Superior temporal gyrus (tissue), 1 donor: ENCODE data around the gene CD6.
"Not testable (repeated sequence)": the region's sequence is repeated elsewhere in the genome, so short reads cannot be mapped to it uniquely, and the experiment has no call there.

Experiments used
- DNase-seq: peaks from one replicate; pipeline ENCODE4 v3.0.0-alpha.2; 2016; ENCODE audit errors: extremely low spot score

The CD6 gene

GRCh38 chr11:61056571-61056970, 85.1 kb downstream of the CD6 start:
- DNase-seq, result no peak

- no peak for DNase-seq
Measured at GRCh38 chr11:61056981-61057380, 85.5 kb downstream of the CD6 start.

GRCh38 chr11:61057615-61058014, 86.1 kb downstream of the CD6 start:
- no peak for DNase-seq

- DNase-seq, result no peak
Measured at GRCh38 chr11:61058583-61059259, 87.2 kb downstream of the CD6 start.

GRCh38 chr11:61059260-61059752, 87.8 kb downstream of the CD6 start:
- DNase-seq, result no peak

GRCh38 chr11:61061081-61061826, 89.8 kb downstream of the CD6 start:
- DNase-seq, result no peak

- DNase-seq, result no peak
Measured at GRCh38 chr11:61062181-61062930, 90.9 kb downstream of the CD6 start.

GRCh38 chr11:61065236-61065635, 93.8 kb downstream of the CD6 start:
- not testable (repeated sequence) for DNase-seq

GRCh38 chr11:61065955-61066638, 94.6 kb downstream of the CD6 start:
- no peak for DNase-seq

- no peak for DNase-seq
Measured at GRCh38 chr11:61066645-61067044, 95.2 kb downstream of the CD6 start.

- DNase-seq, result no peak
Measured at GRCh38 chr11:61067782-61068446, 96.4 kb downstream of the CD6 start.

GRCh38 chr11:61068581-61068980, 97.1 kb downstream of the CD6 start:
- DNase-seq, result no peak

GRCh38 chr11:61069427-61069826, 97.9 kb downstream of the CD6 start:
- no peak for DNase-seq
